IMR-90 (cell line): ENCODE measurements around the gene FBXL19. TPM values are rescaled to one million over a fixed set of nuclear protein-coding genes. Genes with fewer than 3 reads are reported as not detected.

ENCODE experiments used
- microRNA-seq, 2 experiments: library from miRNA; stranded (forward) in 1 of 2; unstranded in 1 of 2; fragments of 10-50 nt in 1 of 2; fragments of <30 nt in 1 of 2; gene quantifications in 1 of 2; microRNA quantifications in 1 of 2; one replicate each; pipeline versions ENCODE3 to v1.1.0; 2013 to 2020; ENCODE audit not compliant: insufficient read depth in 1 of 2, insufficient read length in 1 of 2, unreplicated experiment in 1 of 2
- polyA plus RNA-seq, 3 experiments: library from polyadenylated mRNA; depleted of rRNA; stranded (reverse); fragments of >200 nt; gene quantifications; 2 replicates each; pipeline ENCODE4 v1.2.3, GENCODE V29; 2012; ENCODE audit warnings: low replicate concordance in 1 of 3
- small RNA-seq, 5 experiments: library from RNA; depleted of rRNA; stranded (forward); fragments of <200 nt; gene quantifications; one replicate each; pipeline ENCODE3, GENCODE V24; 2012
- total RNA-seq: library from RNA; depleted of rRNA; stranded (reverse); fragments of >200 nt; gene quantifications from 2 replicates; pipeline ENCODE4 v1.2.3, GENCODE V29; 2012; rRNA removed

Gene FBXL19
- total and polyA plus RNA-seq, 2 of the 4 experiments (the other 2 are of a cell fraction): 5.0 to 13.8 TPM

Small RNAs within 50 kb of the gene (microRNA-seq; reads per million reads assigned to microRNA genes)
- gene AC135048.1 (ENCODE audit: insufficient read depth, insufficient read length) (not detected), gene MIR4519 (ENCODE audit: insufficient read depth in 1 of 2, insufficient read length in 1 of 2, unreplicated experiment in 1 of 2) (0 reads per million in 2 experiments), gene MIR762 (ENCODE audit: insufficient read depth in 1 of 2, insufficient read length in 1 of 2, unreplicated experiment in 1 of 2) (0 to 0.37 reads per million in 2 experiments)

Small RNAs within 50 kb of the gene (small RNA-seq; reads per million reads assigned to genes)
- gene AC135048.1 (0 reads per million in 5 experiments), gene MIR4519 (0 reads per million in 5 experiments), gene MIR762 (0 reads per million in 5 experiments)

Other genes starting within 250 kb of the FBXL19 start
- gene SRCAP, start 224.4 kb upstream of the FBXL19 start, total RNA-seq: 4.5 and 6.4 TPM in 2 replicates
- 8.2 and 8.9 TPM in 2 replicates for gene SRCAP, start 224.4 kb upstream of the FBXL19 start, polyA plus RNA-seq (2012; rRNA removed)
- 26.0 and 26.7 TPM in 2 replicates for gene PHKG2, start 175.1 kb upstream of the FBXL19 start, total RNA-seq
- gene PHKG2, start 175.1 kb upstream of the FBXL19 start, polyA plus RNA-seq (2012; rRNA removed): 37.7 and 38.9 TPM in 2 replicates
- gene CFAP119, start 161.5 kb upstream of the FBXL19 start, total RNA-seq: 0.90 and 1.7 TPM in 2 replicates
- 7.6 and 8.8 TPM in 2 replicates for gene CFAP119, start 161.5 kb upstream of the FBXL19 start, polyA plus RNA-seq (2012; rRNA removed)
- 63.9 and 72.4 TPM in 2 replicates for gene RNF40, start 161.2 kb upstream of the FBXL19 start, total RNA-seq
- 46.7 and 49.7 TPM in 2 replicates for gene RNF40, start 161.2 kb upstream of the FBXL19 start, polyA plus RNA-seq (2012; rRNA removed)
- gene ZNF629, start 136.4 kb upstream of the FBXL19 start, total RNA-seq: 9.1 and 9.4 TPM in 2 replicates
- 6.6 and 7.3 TPM in 2 replicates for gene ZNF629, start 136.4 kb upstream of the FBXL19 start, polyA plus RNA-seq (2012; rRNA removed)
- gene BCL7C, start 29.5 kb upstream of the FBXL19 start, total RNA-seq: 32.3 and 38.6 TPM in 2 replicates
- 34.9 and 54.4 TPM in 2 replicates for gene BCL7C, start 29.5 kb upstream of the FBXL19 start, polyA plus RNA-seq (2012; rRNA removed)
- gene CTF1, start 27.0 kb upstream of the FBXL19 start, total RNA-seq: 0.18 and 0.56 TPM in 2 replicates
- gene CTF1, start 27.0 kb upstream of the FBXL19 start, polyA plus RNA-seq (2012; rRNA removed): 12.9 and 13.8 TPM in 2 replicates
- 6.8 and 6.9 TPM in 2 replicates for gene ORAI3, start 25.5 kb downstream of the FBXL19 start, total RNA-seq
- 16.9 TPM in 2 replicates for gene ORAI3, start 25.5 kb downstream of the FBXL19 start, polyA plus RNA-seq (2012; rRNA removed)
- gene SETD1A, start 34.2 kb downstream of the FBXL19 start, total RNA-seq: 0.54 and 0.56 TPM in 2 replicates
- 5.8 and 6.5 TPM in 2 replicates for gene SETD1A, start 34.2 kb downstream of the FBXL19 start, polyA plus RNA-seq (2012; rRNA removed)
- 9.4 and 11.3 TPM in 2 replicates for gene HSD3B7, start 61.6 kb downstream of the FBXL19 start, total RNA-seq
- 8.5 and 9.3 TPM in 2 replicates for gene HSD3B7, start 61.6 kb downstream of the FBXL19 start, polyA plus RNA-seq (2012; rRNA removed)
- 3.9 TPM in 2 replicates for gene STX1B, start 87.1 kb downstream of the FBXL19 start, total RNA-seq
- gene STX1B, start 87.1 kb downstream of the FBXL19 start, polyA plus RNA-seq (2012; rRNA removed): 11.4 and 14.9 TPM in 2 replicates
- gene STX4, start 110.0 kb downstream of the FBXL19 start, total RNA-seq: 23.5 and 25.0 TPM in 2 replicates
- gene STX4, start 110.0 kb downstream of the FBXL19 start, polyA plus RNA-seq (2012; rRNA removed): 66.4 and 67.9 TPM in 2 replicates
- 4.5 and 5.3 TPM in 2 replicates for gene ZNF668, start 150.7 kb downstream of the FBXL19 start, total RNA-seq
- 11.6 and 15.4 TPM in 2 replicates for gene ZNF668, start 150.7 kb downstream of the FBXL19 start, polyA plus RNA-seq (2012; rRNA removed)
- 6.8 and 6.9 TPM in 2 replicates for gene ZNF646, start 150.8 kb downstream of the FBXL19 start, total RNA-seq
- gene ZNF646, start 150.8 kb downstream of the FBXL19 start, polyA plus RNA-seq (2012; rRNA removed): 4.9 and 5.5 TPM in 2 replicates
- gene PRSS53, start 165.4 kb downstream of the FBXL19 start, total RNA-seq: 0.56 and 0.72 TPM in 2 replicates
- 5.4 and 5.9 TPM in 2 replicates for gene PRSS53, start 165.4 kb downstream of the FBXL19 start, polyA plus RNA-seq (2012; rRNA removed)
- 61.9 and 65.2 TPM in 2 replicates for gene VKORC1, start 171.2 kb downstream of the FBXL19 start, total RNA-seq
- gene VKORC1, start 171.2 kb downstream of the FBXL19 start, polyA plus RNA-seq (2012; rRNA removed): 317 and 362 TPM in 2 replicates
- gene BCKDK, start 184.8 kb downstream of the FBXL19 start, total RNA-seq: 24.4 and 26.0 TPM in 2 replicates
- gene BCKDK, start 184.8 kb downstream of the FBXL19 start, polyA plus RNA-seq (2012; rRNA removed): 79.3 and 89.7 TPM in 2 replicates
- 18.9 and 19.4 TPM in 2 replicates for gene KAT8, start 194.1 kb downstream of the FBXL19 start, total RNA-seq
- gene KAT8, start 194.1 kb downstream of the FBXL19 start, polyA plus RNA-seq (2012; rRNA removed): 27.4 and 28.4 TPM in 2 replicates
- gene PRSS8, start 212.2 kb downstream of the FBXL19 start, total RNA-seq: not detected in 2 replicates
- gene PRSS8, start 212.2 kb downstream of the FBXL19 start, polyA plus RNA-seq (2012; rRNA removed): 0.10 TPM in 1 of 2 replicates, not detected in the other
- gene PRSS36, start 226.5 kb downstream of the FBXL19 start, total RNA-seq: under 0.01 and 0.18 TPM in 2 replicates
- gene PRSS36, start 226.5 kb downstream of the FBXL19 start, polyA plus RNA-seq (2012; rRNA removed): 0.55 and 0.72 TPM in 2 replicates